Upper lobe of right lung (tissue), 1 donor: Measurements from ENCODE around the gene CCNL2. TPM values are rescaled to one million over a fixed set of nuclear protein-coding genes. Genes with fewer than 3 reads are reported as not detected.

ENCODE experiments used
- ATAC-seq: fragments of 200-7000 bp; cut with Tn5 transposase; one replicate; pipeline ENCODE4 v1.9.1; 2020; ENCODE audit warnings: mild to moderate bottlenecking, moderate library complexity
- DNase-seq: peaks from one replicate; pipeline ENCODE4 v3.0.0-alpha.2; 2020
- H3K27ac ChIP-seq: fragments of 200-600 bp; one replicate; pipeline ENCODE4 v1.8.0; 2022
- H3K27me3 ChIP-seq: fragments of 200-600 bp; one replicate; pipeline ENCODE4 v1.8.0; 2022; ENCODE audit warnings: mild to moderate bottlenecking
- H3K36me3 ChIP-seq: fragments of 200-600 bp; one replicate; pipeline ENCODE4 v1.8.0; 2022
- H3K4me1 ChIP-seq: fragments of 200-600 bp; one replicate; pipeline ENCODE4 v1.8.0; 2022
- H3K4me3 ChIP-seq: fragments of 200-600 bp; one replicate; pipeline ENCODE4 v1.8.0; 2022; ENCODE audit warnings: mild to moderate bottlenecking
- H3K9me3 ChIP-seq: fragments of 200-600 bp; one replicate; pipeline ENCODE4 v1.8.0; 2022
- CTCF ChIP-seq: fragments of 200-600 bp; IDR thresholded peaks from one replicate; pipeline ENCODE4 v1.8.0; 2022; ENCODE audit warnings: antibody characterized with exemption
- intact Hi-C: fragments of 100-400 bp; cut with DNase I; formaldehyde crosslinking; loops from one replicate; pipeline ENCODE4 v1.11.0; 2022
- total RNA-seq: library from RNA; stranded (reverse); fragmentation: NEBNext Ultra II Directional; extraction: Animal tissue kit (Norgen Biotek cat#: 25700); gene quantifications from one replicate; pipeline ENCODE4 v1.2.1, GENCODE V29; 2021
- donor health status: DM: no; HTN: yes; CAD: no; lungs with severe emphysema.

Gene CCNL2
- total RNA-seq, 1 donor from 2014 or later = 165 TPM

GRCh38 chr1:1376551-1377226 is 22.4 kb downstream of the CCNL2 start:
- Histone ChIP-seq H3K4me3 (no peak overlapping the region), H3K9me3 (no peaks in the 10 kb centered on the region), H3K27me3 (no peaks in the 10 kb centered on the region), H3K4me1 (peaks cover 25% of the 10 kb centered on the region), H3K36me3 (peaks cover 6% of the 10 kb centered on the region), H3K27ac (no peak overlapping the region)
- DNase-seq (no peak), ATAC-seq (no peak)
- intact Hi-C loops = no loop called here
- TF ChIP-seq CTCF = no peak

GRCh38 chr1:1374929-1375662 is 24.0 kb downstream of the CCNL2 start, which contains the start of gene AURKAIP1:
Gene AURKAIP1, minus strand, starts transcription at chr1:1375207. Its CDS starts 451 bp downstream, at chr1:1374756.
- peak; percentile 35 for TF ChIP-seq CTCF
- H3K27me3 ChIP-seq = no peaks in the 10 kb centered on the region
- no peaks in the 10 kb centered on the region for H3K9me3 ChIP-seq
- DNase-seq (peak; percentile 98), ATAC-seq (peak; percentile 95)
- H3K4me1 ChIP-seq = peaks cover 28% of the 10 kb centered on the region
- H3K27ac ChIP-seq = peak within 1 kb of the TSS; percentile 96
- H3K4me3 ChIP-seq = peak within 1 kb of the TSS; percentile 98
- peaks cover 6% of the 10 kb centered on the region for H3K36me3 ChIP-seq
- intact Hi-C loops = no loop called here

- peak; percentile 74 for DNase-seq
Measured at GRCh38 chr1:1374589-1374928, 24.6 kb downstream of the CCNL2 start.

GRCh38 chr1:1373815-1374588 is 25.1 kb downstream of the CCNL2 start:
- DNase-seq = no peak

More at GRCh38 chr1:1374589-1374928, 24.6 kb downstream of the CCNL2 start:
- peak overlapping the region; percentile 96 for H3K27ac ChIP-seq
- H3K4me3 ChIP-seq = peak overlapping the region; percentile 98
- no peaks in the 10 kb centered on the region for H3K27me3 ChIP-seq
- no peaks in the 10 kb centered on the region for H3K9me3 ChIP-seq
- TF ChIP-seq CTCF = no peak
- H3K4me1 ChIP-seq = peaks cover 28% of the 10 kb centered on the region
- intact Hi-C loops = no loop called here
- no peak for ATAC-seq
- H3K36me3 ChIP-seq = peaks cover 6% of the 10 kb centered on the region

More at GRCh38 chr1:1373815-1374588, 25.1 kb downstream of the CCNL2 start:
- H3K4me1 ChIP-seq = peaks cover 28% of the 10 kb centered on the region
- no peak for TF ChIP-seq CTCF
- no peaks in the 10 kb centered on the region for H3K27me3 ChIP-seq
- intact Hi-C loops = no loop called here
- no peaks in the 10 kb centered on the region for H3K9me3 ChIP-seq
- H3K27ac ChIP-seq = peak overlapping the region; percentile 96
- H3K4me3 ChIP-seq = peak overlapping the region; percentile 98
- no peak for ATAC-seq
- H3K36me3 ChIP-seq = peaks cover 6% of the 10 kb centered on the region
